22Rv1 (cell line): ENCODE measurements around the gene LRRFIP1.

Experiments used
- CTCF ChIP-seq: fragments of 450-650 bp; IDR thresholded peaks from 2 replicates; pipeline ENCODE4 v1.5.1; 2017; ENCODE audit warnings: mild to moderate bottlenecking
- ZFX ChIP-seq: fragments of 450-650 bp; IDR thresholded peaks from 2 replicates; pipeline ENCODE4 v1.6.1; 2017; ENCODE audit warnings: antibody characterized with exemption, borderline replicate concordance

GRCh38 chr2:237581751-237582746 is 45.3 kb upstream of the LRRFIP1 start:
- TF ChIP-seq CTCF (no peak), ZFX (no peak)
